Cardiac muscle cell (in vitro differentiated cells and primary cell): ENCODE data around the gene PACS1. TPM values are rescaled to one million over a fixed set of nuclear protein-coding genes. Genes with fewer than 3 reads are reported as not detected.

ENCODE experiments used
- DNase-seq, 2 donors: peaks; one replicate each; pipeline versions ENCODE4 v3.0.0 to v3.0.0-alpha.2; 2010 to 2017; ENCODE audit warnings: low read depth in 1 of 2, low spot score in 1 of 2
- H3K27ac ChIP-seq: fragments of 200-600 bp; sonication (generic); 2 replicates; pipeline ENCODE4 v1.5.1; 2016
- H3K27me3 ChIP-seq: fragments of 200-600 bp; sonication (generic); 2 replicates; pipeline ENCODE4 v1.6.0; 2016; ENCODE audit warnings: control low read depth
- H3K36me3 ChIP-seq: fragments of 200-600 bp; sonication (generic); 2 replicates; pipeline ENCODE4 v1.5.1; 2016; ENCODE audit warnings: control low read depth
- H3K4me1 ChIP-seq: fragments of 200-600 bp; sonication (generic); 2 replicates; pipeline ENCODE4 v1.8.1; 2017; ENCODE audit warnings: low read depth, mild to moderate bottlenecking, mixed run types
- H3K4me3 ChIP-seq: fragments of 200-600 bp; sonication (generic); 2 replicates; pipeline ENCODE4 v1.5.1; 2016; ENCODE audit warnings: mild to moderate bottlenecking
- H3K9me3 ChIP-seq: fragments of 200-600 bp; sonication (generic); 2 replicates; pipeline ENCODE4 v1.5.1; 2017; ENCODE audit warnings: low read depth, mild to moderate bottlenecking, control low read depth
- polyA plus RNA-seq: library from polyadenylated mRNA; unstranded; fragments of >200 nt; fragmentation: Nextera tagmentation; extraction: Ambion mirVana; gene quantifications from 2 replicates; pipeline ENCODE4 v1.2.1, GENCODE V29; 2016
- total RNA-seq: library from RNA; depleted of rRNA; stranded (reverse); fragments of >200 nt; gene quantifications from 2 replicates; pipeline ENCODE4 v1.2.3, GENCODE V29; 2016
- TF ChIP-seq, protein P1 (sequence below): IDR thresholded peaks from 2 replicates; pipeline ENCODE4 v1.5.1; 2012; ENCODE audit warnings: low read depth, mild to moderate bottlenecking, low read length

PACS1 gene
- total and polyA plus RNA-seq, 2 experiments from 2014 or later: 61.6 to 62.1 TPM

DNA sequence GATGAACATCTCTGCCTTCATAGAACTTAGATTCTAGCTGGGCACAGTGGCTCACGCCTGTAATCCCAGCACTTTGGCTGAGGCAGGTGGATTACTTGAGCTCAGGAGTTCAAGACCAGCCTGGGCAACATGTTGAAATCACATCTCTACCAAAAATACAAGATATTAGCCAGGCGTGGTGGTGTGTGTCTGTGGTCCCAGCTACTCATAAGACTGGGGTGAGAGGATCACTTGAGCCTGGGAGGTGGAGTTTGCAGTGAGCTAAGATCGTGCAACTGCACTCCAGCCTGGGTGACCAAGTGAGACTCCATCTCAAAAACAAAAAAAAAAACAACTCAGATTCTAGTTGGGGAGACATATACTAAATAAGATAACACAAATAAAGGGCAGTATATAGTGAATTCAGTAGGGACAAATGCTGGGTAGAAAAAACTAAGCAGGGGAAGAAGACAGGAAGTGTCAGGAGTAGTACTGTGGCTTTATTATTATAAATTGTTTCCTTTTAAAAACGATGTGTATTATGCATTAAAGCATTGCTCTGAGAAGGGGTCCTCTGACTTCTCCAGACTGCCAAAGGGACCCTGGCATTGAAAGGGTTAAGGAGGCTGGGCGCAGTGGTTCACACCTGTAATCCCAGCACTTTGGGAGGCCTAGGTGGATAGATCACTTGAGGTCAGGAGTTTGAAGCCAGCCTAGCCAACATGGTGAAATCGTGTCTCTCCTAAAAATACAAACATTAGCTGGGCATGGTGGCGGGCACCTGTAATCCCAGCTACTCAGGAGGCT, 46.7 kb downstream of the PACS1 start:
- H3K27ac ChIP-seq: no peak overlapping the region
- H3K27me3 ChIP-seq: no peaks in the 10 kb centered on the region
- TF ChIP-seq, protein P1, sequence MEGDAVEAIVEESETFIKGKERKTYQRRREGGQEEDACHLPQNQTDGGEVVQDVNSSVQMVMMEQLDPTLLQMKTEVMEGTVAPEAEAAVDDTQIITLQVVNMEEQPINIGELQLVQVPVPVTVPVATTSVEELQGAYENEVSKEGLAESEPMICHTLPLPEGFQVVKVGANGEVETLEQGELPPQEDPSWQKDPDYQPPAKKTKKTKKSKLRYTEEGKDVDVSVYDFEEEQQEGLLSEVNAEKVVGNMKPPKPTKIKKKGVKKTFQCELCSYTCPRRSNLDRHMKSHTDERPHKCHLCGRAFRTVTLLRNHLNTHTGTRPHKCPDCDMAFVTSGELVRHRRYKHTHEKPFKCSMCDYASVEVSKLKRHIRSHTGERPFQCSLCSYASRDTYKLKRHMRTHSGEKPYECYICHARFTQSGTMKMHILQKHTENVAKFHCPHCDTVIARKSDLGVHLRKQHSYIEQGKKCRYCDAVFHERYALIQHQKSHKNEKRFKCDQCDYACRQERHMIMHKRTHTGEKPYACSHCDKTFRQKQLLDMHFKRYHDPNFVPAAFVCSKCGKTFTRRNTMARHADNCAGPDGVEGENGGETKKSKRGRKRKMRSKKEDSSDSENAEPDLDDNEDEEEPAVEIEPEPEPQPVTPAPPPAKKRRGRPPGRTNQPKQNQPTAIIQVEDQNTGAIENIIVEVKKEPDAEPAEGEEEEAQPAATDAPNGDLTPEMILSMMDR: no peak
- H3K36me3 ChIP-seq: no peaks in the 10 kb centered on the region
- H3K4me1 ChIP-seq: peaks cover 48% of the 10 kb centered on the region
- no peak for DNase-seq
- no peaks in the 10 kb centered on the region for H3K9me3 ChIP-seq
- no peak overlapping the region for H3K4me3 ChIP-seq

DNA sequence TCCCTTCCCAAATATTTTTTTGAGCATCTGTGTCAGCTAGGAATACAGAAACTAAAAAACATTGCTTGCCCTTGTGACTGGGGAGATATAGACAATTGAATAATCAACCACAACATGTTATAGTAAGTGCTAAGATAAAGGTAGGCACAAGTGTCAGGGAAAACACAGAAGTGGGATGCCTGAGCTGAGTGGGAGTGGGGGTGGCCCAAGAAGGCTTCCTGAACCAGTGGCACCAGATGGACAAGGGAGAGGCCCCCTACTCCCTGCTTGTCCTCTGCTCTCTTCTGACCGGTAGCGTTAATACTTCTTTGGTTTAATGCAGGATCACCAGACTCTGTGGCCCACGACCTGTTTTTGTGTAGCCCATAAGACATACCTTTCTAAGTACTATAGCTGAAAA, 48.8 kb downstream of the PACS1 start:
- H3K4me3 ChIP-seq: no peak overlapping the region
- H3K36me3 ChIP-seq: no peaks in the 10 kb centered on the region
- H3K4me1 ChIP-seq: peaks cover 37% of the 10 kb centered on the region
- peak overlapping the region; percentile 90 for H3K27ac ChIP-seq
- TF ChIP-seq, protein P1: no peak
- H3K27me3 ChIP-seq: no peaks in the 10 kb centered on the region
- H3K9me3 ChIP-seq: no peaks in the 10 kb centered on the region
- DNase-seq: peak; percentile 6 to 56

DNA sequence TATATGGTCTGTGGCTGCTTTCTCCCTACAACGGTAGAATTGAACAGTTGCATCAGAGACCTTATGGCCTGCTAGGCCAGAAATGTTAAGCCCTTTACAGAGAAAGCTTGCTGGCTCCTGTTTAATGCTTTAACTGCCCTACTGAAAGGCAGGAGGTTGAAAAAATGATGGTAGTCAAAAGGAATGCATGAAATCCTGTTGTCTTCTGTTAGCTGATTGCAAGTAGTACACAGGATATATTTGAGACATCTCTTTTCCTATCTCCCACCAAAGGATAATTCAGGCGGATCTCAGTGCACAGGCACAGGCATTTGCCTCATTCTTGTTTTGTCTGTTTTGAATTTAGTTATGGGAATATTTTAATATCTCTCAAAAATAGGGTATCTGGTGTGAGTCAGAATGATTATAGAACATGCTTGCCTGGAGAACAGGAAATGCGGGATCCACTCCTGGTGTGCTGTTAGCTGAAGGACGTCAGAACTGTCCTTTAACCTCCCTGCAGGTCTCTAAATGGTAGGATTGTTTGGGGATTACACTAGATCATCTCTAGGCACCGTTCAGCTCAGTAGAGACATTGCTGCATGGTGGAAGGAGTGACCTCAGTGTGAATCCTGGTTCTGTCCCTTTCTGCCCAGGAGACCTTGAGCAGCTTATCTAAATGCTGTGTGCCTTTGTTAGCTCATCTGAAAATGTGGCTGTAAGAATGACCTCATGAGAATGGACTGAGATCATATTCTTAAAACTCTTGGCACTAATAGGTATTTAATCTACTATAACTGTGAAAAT, 49.5 kb downstream of the PACS1 start:
- no peaks in the 10 kb centered on the region for H3K27me3 ChIP-seq
- no peak overlapping the region for H3K4me3 ChIP-seq
- peak in 1 of 2 donors; percentile 92 for DNase-seq
- H3K27ac ChIP-seq: peak overlapping the region; percentile 90
- peaks cover 37% of the 10 kb centered on the region for H3K4me1 ChIP-seq
- TF ChIP-seq, protein P1: no peak
- no peaks in the 10 kb centered on the region for H3K9me3 ChIP-seq
- no peaks in the 10 kb centered on the region for H3K36me3 ChIP-seq

DNA sequence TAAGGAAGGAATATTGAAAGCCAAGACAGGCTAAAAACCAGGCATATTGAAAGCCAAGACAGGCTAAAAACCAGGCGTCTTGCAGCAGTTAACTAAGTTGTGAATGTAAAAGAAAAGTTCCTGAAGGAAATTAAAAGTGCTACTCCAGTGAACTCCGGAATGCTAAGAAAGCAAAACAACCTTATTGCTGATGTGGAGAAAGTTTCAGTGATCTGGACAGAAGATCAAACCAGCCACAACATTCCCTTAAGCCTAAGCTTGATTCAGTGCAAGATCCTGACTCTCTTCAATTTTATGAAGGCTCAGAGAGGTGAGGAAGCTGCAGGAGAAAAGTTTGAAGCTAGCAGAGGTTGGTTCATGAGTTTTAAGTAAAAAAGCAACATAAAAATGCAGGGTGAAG, 51.4 kb downstream of the PACS1 start:
- H3K9me3 ChIP-seq: no peaks in the 10 kb centered on the region
- peak overlapping the region; percentile 90 for H3K27ac ChIP-seq
- DNase-seq: no peak
- TF ChIP-seq, protein P1: no peak
- H3K27me3 ChIP-seq: no peaks in the 10 kb centered on the region
- no peak overlapping the region for H3K4me3 ChIP-seq
- no peaks in the 10 kb centered on the region for H3K36me3 ChIP-seq
- H3K4me1 ChIP-seq: peaks cover 29% of the 10 kb centered on the region

DNA sequence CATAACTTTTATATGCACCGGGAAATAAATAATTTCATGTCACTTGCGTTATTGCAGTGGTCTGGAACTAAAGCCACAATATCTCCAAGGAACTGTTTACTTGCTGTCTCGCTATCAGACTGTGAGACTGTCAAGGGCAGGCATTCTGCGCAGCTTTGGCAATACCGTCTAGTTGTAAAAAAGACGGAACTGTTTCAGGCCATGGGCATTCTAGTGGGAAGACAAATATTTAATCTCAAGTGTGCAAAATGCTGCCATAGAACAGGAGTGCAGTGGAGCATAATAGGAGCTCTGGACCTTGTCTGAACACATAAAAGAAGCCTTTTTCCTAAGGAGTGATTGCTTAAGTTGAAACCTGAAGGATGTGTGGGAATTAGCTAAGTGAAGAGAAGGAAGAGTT, 53.8 kb downstream of the PACS1 start:
- no peaks in the 10 kb centered on the region for H3K27me3 ChIP-seq
- H3K27ac ChIP-seq: no peak overlapping the region
- peaks cover 33% of the 10 kb centered on the region for H3K4me1 ChIP-seq
- no peaks in the 10 kb centered on the region for H3K36me3 ChIP-seq
- TF ChIP-seq, protein P1: no peak
- no peak overlapping the region for H3K4me3 ChIP-seq
- DNase-seq: no peak
- H3K9me3 ChIP-seq: no peaks in the 10 kb centered on the region
